Spinal cord (tissue), 10 donors: ENCODE results near the gene ZMYND8. TPM values are rescaled to one million over a fixed set of nuclear protein-coding genes. Genes with fewer than 3 reads are reported as not detected.

ENCODE experiments used
- DNase-seq, 6 donors: peaks; one replicate each; pipeline versions ENCODE4 v3.0.0 to v3.0.0-alpha.2; 2013 to 2015; ENCODE audit warnings: low spot score in 6 of 6, low read depth in 4 of 6
- H3K27ac ChIP-seq: one replicate; pipeline ENCODE4 v1.5.1; 2013; ENCODE audit warnings: low read depth, low read length, control low read depth
- H3K27me3 ChIP-seq: one replicate; pipeline ENCODE4 v1.6.1; 2013; ENCODE audit warnings: low read length; ENCODE audit not compliant: control insufficient read depth, insufficient read depth
- H3K36me3 ChIP-seq: one replicate; pipeline ENCODE4 v1.6.1; 2013; ENCODE audit warnings: low read length; ENCODE audit not compliant: control insufficient read depth, insufficient read depth
- H3K4me1 ChIP-seq: one replicate; pipeline ENCODE4 v1.6.1; 2013; ENCODE audit warnings: low read length; ENCODE audit not compliant: control insufficient read depth, insufficient read depth
- H3K4me3 ChIP-seq: one replicate; pipeline ENCODE4 v1.5.1; 2013; ENCODE audit warnings: low read depth, low read length, control low read depth
- H3K9me3 ChIP-seq: one replicate; pipeline ENCODE4 v1.6.1; 2013; ENCODE audit warnings: low read length; ENCODE audit not compliant: control insufficient read depth, insufficient read depth
- WGBS: methylation state at CpG from one replicate; pipeline ENCODE4 v1.1.5; 2013; ENCODE audit warnings: missing lambda C conversion rate; ENCODE audit not compliant: insufficient coverage; 5-methylcytosine and 5-hydroxymethylcytosine counted together
- polyA plus RNA-seq, 2 donors: library from polyadenylated mRNA; unstranded; fragments of 120-200 nt; gene quantifications; one replicate each; pipeline ENCODE4 v1.2.1, GENCODE V29; 2013; ENCODE audit not compliant: insufficient read length in 2 of 2
- small RNA-seq: library from RNA; depleted of rRNA; stranded (forward); fragments of <200 nt; gene quantifications from one replicate; pipeline ENCODE3, GENCODE V24; 2014; ENCODE audit warnings: low replicate concordance
- total RNA-seq, 2 donors: library from RNA; depleted of rRNA in 1 of 2; stranded (reverse); fragments of 120-200 nt in 1 of 2; fragments of >200 nt in 1 of 2; gene quantifications; one replicate each; pipeline versions ENCODE4 v1.2.3 to v1.2.4, GENCODE V29; 2013 to 2014
- donor health status: healthy.

Gene ZMYND8
- total and polyA plus RNA-seq, 4 donors, result 31.1 to 45.8 (median 37.4) TPM

DNA sequence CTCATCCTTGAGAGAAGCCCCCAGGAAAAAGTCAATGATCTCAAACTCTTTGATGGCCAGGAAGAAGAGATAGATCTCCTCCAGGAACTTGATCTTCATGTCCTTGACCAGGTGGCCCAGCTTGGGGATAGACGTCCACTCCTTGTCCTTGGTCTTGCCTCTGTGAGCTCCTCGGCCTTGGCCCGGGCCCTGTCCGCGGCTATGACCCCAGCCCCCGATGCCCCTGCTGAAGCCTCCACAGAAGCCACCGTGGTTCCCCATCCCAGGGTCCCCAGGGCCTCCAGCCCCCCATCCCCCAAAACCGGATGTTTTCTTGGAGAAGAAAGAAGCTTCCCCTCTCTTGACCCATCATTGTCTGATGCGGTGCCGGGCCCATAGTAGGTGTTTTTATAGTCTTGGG, 195.1 kb downstream of the ZMYND8 start:
- Histone ChIP-seq H3K27ac (no peak overlapping the region), H3K4me3 (no peak overlapping the region), H3K4me1 (no peaks in the 10 kb centered on the region), H3K36me3 (peaks cover 8% of the 10 kb centered on the region), H3K9me3 (no peaks in the 10 kb centered on the region), H3K27me3 (no peaks in the 10 kb centered on the region)
- WGBS, result 97% methylated on average over 5 of the region's 10 CpGs
- no peak for DNase-seq

DNA sequence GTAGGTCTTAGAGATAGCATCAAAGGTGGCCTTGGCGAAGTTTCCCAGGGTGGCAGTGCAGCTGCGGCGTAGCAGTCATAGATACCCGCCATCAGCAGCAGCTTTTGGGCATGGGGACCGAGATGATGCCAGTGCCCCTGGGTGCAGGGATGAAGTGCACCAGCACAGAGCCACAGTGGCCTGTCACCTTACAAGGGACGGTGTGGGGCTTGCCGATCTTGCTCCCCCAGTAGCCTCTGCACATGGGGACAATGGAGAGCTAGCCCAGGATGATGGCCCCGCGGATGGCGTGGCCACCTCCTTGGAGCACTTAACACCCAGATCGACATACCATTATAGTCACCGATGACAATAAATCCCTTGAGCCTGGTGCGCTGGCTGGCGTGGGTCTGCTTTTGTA, 195.5 kb downstream of the ZMYND8 start:
- peaks cover 8% of the 10 kb centered on the region for H3K36me3 ChIP-seq
- 85% methylated on average over 14 of the region's 14 CpGs for WGBS
- no peak overlapping the region for H3K27ac ChIP-seq
- no peaks in the 10 kb centered on the region for H3K9me3 ChIP-seq
- no peaks in the 10 kb centered on the region for H3K27me3 ChIP-seq
- no peak overlapping the region for H3K4me3 ChIP-seq
- no peak for DNase-seq
- H3K4me1 ChIP-seq, result no peaks in the 10 kb centered on the region

DNA sequence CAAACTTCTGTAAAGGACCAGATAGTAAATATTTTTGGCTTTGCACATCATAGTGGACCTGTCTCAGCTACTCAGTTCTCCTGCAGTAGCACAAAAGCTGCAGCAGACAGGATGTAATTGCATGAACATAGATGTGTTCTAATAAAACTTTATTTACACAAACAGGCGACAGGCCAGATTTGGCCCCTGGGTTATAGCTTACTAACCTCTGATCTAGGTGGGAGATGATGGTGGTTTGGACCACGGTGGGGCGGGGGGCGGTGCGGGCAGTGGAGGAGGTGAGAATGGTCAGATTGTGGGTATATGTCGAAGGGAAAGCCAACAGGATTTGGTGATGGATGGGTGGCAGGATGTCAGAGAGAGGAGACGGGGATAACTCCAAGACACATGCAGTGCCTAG, 196.3 kb downstream of the ZMYND8 start:
- H3K4me1 ChIP-seq, result no peaks in the 10 kb centered on the region
- H3K36me3 ChIP-seq, result peaks cover 8% of the 10 kb centered on the region
- no peaks in the 10 kb centered on the region for H3K9me3 ChIP-seq
- no peak overlapping the region for H3K4me3 ChIP-seq
- no peak for DNase-seq
- 95% methylated on average over 6 of the region's 7 CpGs for WGBS
- no peaks in the 10 kb centered on the region for H3K27me3 ChIP-seq
- H3K27ac ChIP-seq, result no peak overlapping the region

Small RNA genes lying within 50 kb of the gene (small RNA-seq; reads per million reads assigned to genes)
- gene MIR3616, result 0.06 reads per million

Other genes starting within 250 kb of the ZMYND8 start
- 10 to 100 TPM; 41.3 to 43.7 TPM for gene NCOA3, start 145.2 kb upstream of the ZMYND8 start, total RNA-seq
- gene NCOA3, start 145.2 kb upstream of the ZMYND8 start, polyA plus RNA-seq, result 10 to 100 TPM; 23.0 to 25.6 TPM